Measurements from ENCODE around the gene PVR. TPM values are rescaled to one million over a fixed set of nuclear protein-coding genes. Genes with fewer than 3 reads are reported as not detected.

The PVR gene
- total RNA-seq, 1 donor from 2014 or later, result 102 TPM

DNA sequence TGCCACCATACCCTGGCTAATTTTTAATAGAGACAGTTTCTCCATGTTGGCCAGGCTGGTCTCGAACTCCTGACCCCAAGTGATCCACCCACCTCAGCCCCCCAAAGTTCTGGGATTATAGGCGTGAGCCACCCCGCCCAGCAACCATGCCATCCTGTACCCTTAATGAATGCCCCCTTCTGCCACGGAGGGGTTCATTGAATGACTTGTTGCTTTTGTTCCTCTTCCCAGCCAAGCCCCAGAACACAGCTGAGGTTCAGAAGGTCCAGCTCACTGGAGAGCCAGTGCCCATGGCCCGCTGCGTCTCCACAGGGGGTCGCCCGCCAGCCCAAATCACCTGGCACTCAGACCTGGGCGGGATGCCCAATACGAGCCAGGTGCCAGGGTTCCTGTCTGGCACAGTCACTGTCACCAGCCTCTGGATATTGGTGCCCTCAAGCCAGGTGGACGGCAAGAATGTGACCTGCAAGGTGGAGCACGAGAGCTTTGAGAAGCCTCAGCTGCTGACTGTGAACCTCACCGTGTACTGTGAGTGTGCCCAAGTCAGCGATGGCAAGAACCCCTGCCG lies 6.0 kb downstream of the PVR start:
- no peak for DNase-seq (ENCODE audit: low read depth)
- FAIRE-seq, result no peak

DNA sequence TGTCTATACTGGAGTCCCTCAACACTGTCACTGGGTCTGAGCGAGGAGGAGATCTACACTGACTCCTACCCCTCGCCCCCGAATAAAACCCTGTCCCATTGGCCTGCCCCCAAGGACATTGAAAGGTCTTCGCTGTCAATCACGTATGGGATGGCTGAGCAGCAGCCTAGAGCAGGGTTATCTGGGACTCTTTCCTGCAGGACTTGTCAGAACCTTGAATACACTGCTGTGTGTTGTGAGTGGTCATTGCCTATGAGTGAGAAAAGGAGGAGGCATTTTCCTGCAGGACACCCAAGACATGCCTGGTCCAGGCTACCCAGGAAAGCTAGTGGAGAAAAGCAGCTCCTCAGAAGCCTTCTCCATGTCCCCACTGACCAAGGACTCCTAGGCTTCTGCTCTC lies 9.6 kb downstream of the PVR start:
- no peaks in the 10 kb centered on the region for H3K27me3 ChIP-seq (ENCODE audit: control insufficient read depth, insufficient read depth, low read length)
- H3K36me3 ChIP-seq (ENCODE audit: control insufficient read depth, insufficient read depth, low read length), result peaks cover 29% of the 10 kb centered on the region
- TF ChIP-seq, protein P1, sequence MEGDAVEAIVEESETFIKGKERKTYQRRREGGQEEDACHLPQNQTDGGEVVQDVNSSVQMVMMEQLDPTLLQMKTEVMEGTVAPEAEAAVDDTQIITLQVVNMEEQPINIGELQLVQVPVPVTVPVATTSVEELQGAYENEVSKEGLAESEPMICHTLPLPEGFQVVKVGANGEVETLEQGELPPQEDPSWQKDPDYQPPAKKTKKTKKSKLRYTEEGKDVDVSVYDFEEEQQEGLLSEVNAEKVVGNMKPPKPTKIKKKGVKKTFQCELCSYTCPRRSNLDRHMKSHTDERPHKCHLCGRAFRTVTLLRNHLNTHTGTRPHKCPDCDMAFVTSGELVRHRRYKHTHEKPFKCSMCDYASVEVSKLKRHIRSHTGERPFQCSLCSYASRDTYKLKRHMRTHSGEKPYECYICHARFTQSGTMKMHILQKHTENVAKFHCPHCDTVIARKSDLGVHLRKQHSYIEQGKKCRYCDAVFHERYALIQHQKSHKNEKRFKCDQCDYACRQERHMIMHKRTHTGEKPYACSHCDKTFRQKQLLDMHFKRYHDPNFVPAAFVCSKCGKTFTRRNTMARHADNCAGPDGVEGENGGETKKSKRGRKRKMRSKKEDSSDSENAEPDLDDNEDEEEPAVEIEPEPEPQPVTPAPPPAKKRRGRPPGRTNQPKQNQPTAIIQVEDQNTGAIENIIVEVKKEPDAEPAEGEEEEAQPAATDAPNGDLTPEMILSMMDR (IDR thresholded peaks at IDR 0.05; ENCODE audit: insufficient read depth, low read length, severe bottlenecking), result no peak
- no peak for DNase-seq (ENCODE audit: low read depth)
- FAIRE-seq, result no peak
- no peak overlapping the region for H3K4me3 ChIP-seq (ENCODE audit: low read depth, low read length)

More for the DNA sequence above, 6.0 kb downstream of the PVR start:
- no peaks in the 10 kb centered on the region for H3K27me3 ChIP-seq (ENCODE audit: control insufficient read depth, insufficient read depth, low read length)
- no peak overlapping the region for H3K4me3 ChIP-seq (ENCODE audit: low read depth, low read length)
- TF ChIP-seq, protein P1 (IDR thresholded peaks at IDR 0.05; ENCODE audit: insufficient read depth, low read length, severe bottlenecking), result no peak
- H3K36me3 ChIP-seq (ENCODE audit: control insufficient read depth, insufficient read depth, low read length), result peaks cover 33% of the 10 kb centered on the region

DNA sequence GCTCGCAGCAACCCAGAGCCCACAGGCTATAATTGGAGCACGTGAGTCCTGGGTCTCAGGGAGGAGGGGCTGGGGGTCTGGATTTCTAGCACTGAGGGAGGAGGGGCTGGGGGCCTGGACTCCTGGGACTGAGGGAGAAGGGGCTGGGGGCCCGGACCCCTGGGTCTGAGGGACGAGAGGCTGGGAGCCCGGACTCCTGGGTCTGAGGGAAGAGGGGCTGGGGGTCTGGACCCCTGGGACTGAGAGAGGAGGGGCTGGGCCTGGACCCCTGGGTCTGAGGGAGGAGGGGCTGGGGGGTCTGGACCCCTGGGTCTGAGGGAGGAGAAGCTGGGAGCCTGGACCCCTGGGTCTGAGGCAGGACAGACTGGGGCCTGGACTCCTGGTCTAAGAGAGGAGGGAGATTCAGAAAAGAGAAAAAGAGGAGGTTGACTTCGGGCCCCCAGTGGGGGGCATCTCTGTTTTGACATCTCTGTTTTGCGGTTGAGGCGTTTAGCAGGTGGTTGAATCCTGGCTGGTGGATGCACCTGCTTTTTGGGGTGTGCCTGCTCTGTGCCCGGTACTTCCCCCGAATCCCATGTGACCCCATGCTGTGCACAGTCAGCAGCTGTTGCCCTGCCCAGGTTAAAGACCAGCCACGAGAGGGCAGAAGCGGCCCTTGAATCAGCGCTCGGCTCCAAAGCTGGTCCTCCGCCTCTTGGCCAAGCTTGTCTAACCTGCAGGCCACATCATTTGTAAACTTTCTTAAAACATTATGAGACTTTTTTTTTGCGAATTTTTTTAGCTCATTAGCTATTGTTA lies 10.5 kb downstream of the PVR start:
- TF ChIP-seq, protein P1 (IDR thresholded peaks at IDR 0.05; ENCODE audit: insufficient read depth, low read length, severe bottlenecking), result peak; percentile 83
- H3K4me3 ChIP-seq (ENCODE audit: low read depth, low read length), result no peak overlapping the region
- no peak for FAIRE-seq
- peaks cover 32% of the 10 kb centered on the region for H3K36me3 ChIP-seq (ENCODE audit: control insufficient read depth, insufficient read depth, low read length)
- peak; percentile 56 for DNase-seq (ENCODE audit: low read depth)
- no peaks in the 10 kb centered on the region for H3K27me3 ChIP-seq (ENCODE audit: control insufficient read depth, insufficient read depth, low read length)

DNA sequence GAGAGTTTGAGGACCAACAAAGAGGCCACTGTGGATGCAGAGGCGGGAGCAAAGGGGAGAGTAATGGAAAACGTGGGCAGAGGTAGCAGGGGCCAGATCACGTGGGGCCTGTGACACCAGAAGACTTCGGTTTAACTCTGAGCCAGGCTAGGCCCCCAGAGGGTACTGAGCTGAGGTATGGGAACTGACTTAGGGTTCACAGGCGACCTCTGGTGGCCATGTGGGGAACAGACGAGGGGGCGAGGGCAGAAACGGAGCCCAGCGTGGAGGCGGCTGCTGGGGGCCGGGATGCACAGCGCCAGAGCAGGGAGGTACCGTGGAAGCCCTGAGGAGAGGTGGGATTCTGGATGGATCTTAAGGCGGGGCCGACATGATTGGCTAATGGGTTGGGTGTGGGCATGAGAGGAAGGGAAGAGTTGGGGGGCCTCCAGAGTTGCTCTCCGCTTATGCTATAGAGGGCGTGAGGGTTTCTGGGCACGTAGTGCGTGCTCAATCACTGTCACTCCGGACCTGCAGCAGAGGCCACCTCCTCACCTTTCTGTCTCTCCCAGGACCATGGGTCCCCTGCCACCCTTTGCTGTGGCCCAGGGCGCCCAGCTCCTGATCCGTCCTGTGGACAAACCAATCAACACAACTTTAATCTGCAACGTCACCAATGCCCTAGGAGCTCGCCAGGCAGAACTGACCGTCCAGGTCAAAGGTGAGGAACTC lies 13.7 kb downstream of the PVR start:
- no peaks in the 10 kb centered on the region for H3K27me3 ChIP-seq (ENCODE audit: control insufficient read depth, insufficient read depth, low read length)
- peaks cover 35% of the 10 kb centered on the region for H3K36me3 ChIP-seq (ENCODE audit: control insufficient read depth, insufficient read depth, low read length)
- FAIRE-seq (no peak), DNase-seq (ENCODE audit: low read depth) (peak; percentile 29)
- H3K4me3 ChIP-seq (ENCODE audit: low read depth, low read length), result no peak overlapping the region
- TF ChIP-seq, protein P1 (IDR thresholded peaks at IDR 0.05; ENCODE audit: insufficient read depth, low read length, severe bottlenecking), result peak; percentile 89

DNA sequence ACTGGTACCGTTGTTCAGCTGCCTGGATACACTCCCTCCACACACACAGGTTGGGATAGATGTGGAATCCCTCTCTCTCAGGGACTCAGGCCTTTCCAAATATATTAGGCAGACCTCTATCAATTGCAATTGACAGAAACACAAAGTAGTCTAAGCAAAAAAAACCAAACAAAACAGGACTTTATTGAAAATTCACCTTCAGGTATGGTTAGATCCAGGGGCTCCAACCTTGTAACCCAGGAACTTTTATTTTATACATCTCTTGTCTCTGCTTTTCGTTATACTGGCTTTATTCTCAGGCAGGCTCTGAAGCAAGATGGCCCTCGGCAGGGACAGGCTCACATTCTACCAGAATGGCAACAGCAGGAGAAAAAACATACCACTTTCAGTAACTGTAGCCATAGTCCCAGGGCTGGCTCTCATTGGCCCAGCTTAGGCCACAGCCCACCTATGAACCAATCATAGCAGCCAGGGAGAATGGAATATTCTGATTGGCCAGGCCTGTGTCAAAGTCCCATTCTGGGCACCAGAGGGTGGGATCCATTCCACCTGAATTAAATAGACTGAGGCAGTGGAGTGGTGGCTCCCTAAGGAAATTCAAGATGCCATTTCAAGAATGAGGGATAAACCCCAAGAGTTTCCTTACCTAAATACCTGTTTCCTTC lies 14.5 kb downstream of the PVR start:
- Histone ChIP-seq H3K4me3 (ENCODE audit: low read depth, low read length) (no peak overlapping the region), H3K36me3 (ENCODE audit: control insufficient read depth, insufficient read depth, low read length) (peaks cover 40% of the 10 kb centered on the region), H3K27me3 (ENCODE audit: control insufficient read depth, insufficient read depth, low read length) (no peaks in the 10 kb centered on the region)
- FAIRE-seq, result peak; percentile 66
- TF ChIP-seq, protein P1 (IDR thresholded peaks at IDR 0.05; ENCODE audit: insufficient read depth, low read length, severe bottlenecking), result no peak
- DNase-seq (ENCODE audit: low read depth), result no peak

Measured in bronchial epithelial cell (primary cell).